Chondrocyte (in vitro differentiated cells): ENCODE data around the gene FLNB. TPM values are rescaled to one million over a fixed set of nuclear protein-coding genes. Genes with fewer than 3 reads are reported as not detected.

ENCODE experiments used
- DNase-seq: peaks from one replicate; pipeline ENCODE4 v3.0.0; 2021; ENCODE audit warnings: mixed read lengths, low spot score
- H3K27ac Mint-ChIP-seq: one replicate; pipeline ENCODE4 v1.8.0; 2021; ENCODE audit warnings: mild to moderate bottlenecking, moderate library complexity, mixed read lengths; ENCODE audit not compliant: unreplicated experiment
- H3K27me3 Mint-ChIP-seq: 2 replicates; pipeline ENCODE4 v1.8.0; 2021; ENCODE audit warnings: low read depth, mixed read lengths
- H3K36me3 Mint-ChIP-seq: 2 replicates; pipeline ENCODE4 v1.8.0; 2021; ENCODE audit warnings: low read depth, mixed read lengths
- H3K4me1 Mint-ChIP-seq: 2 replicates; pipeline ENCODE4 v1.8.0; 2021; ENCODE audit warnings: low read depth, mild to moderate bottlenecking, mixed read lengths
- H3K4me3 Mint-ChIP-seq: one replicate; pipeline ENCODE4 v1.8.0; 2021; ENCODE audit warnings: mild to moderate bottlenecking, moderate library complexity, mixed read lengths; ENCODE audit not compliant: unreplicated experiment
- H3K9me3 Mint-ChIP-seq: 2 replicates; pipeline ENCODE4 v1.8.0; 2021; ENCODE audit warnings: low read depth, mixed read lengths
- CTCF ChIP-seq: fragments of 200-600 bp; sonication (generic); IDR thresholded peaks from 2 replicates; pipeline ENCODE4 v1.5.0; 2021; ENCODE audit warnings: antibody characterized with exemption, mild to moderate bottlenecking, moderate library complexity
- total RNA-seq: library from RNA; stranded (reverse); gene quantifications from 3 replicates; pipeline ENCODE4 v1.2.1, GENCODE V29; 2021

FLNB gene
- total RNA-seq, 1 donor from 2014 or later: 70.2 TPM

- H3K4me1 Mint-ChIP-seq: peaks cover 11% of the 10 kb centered on the region
- peaks cover 17% of the 10 kb centered on the region for H3K36me3 Mint-ChIP-seq
- no peak for TF ChIP-seq CTCF
- DNase-seq: no peak
- H3K4me3 Mint-ChIP-seq: no peak overlapping the region
- peaks cover 3% of the 10 kb centered on the region for H3K9me3 Mint-ChIP-seq
- no peaks in the 10 kb centered on the region for H3K27me3 Mint-ChIP-seq
- peak overlapping the region; percentile 27 for H3K27ac Mint-ChIP-seq
These were observed 87.4 kb downstream of the FLNB start for GRCh38 chr3:58095603-58096138.

DNA sequence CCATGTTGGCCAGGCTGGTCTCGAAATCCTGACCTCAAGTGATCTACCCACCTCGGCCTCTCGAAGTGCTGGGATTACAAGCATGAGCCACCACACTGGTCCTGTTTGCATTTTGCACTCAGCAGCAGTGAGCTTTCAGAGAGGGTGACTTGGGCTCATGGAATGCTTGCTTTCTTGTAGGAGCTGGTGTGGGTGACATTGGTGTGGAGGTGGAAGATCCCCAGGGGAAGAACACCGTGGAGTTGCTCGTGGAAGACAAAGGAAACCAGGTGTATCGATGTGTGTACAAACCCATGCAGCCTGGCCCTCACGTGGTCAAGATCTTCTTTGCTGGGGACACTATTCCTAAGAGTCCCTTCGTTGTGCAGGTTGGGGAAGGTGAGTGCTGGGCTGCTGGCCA, 90.3 kb downstream of the FLNB start:
- H3K9me3 Mint-ChIP-seq: peaks cover 3% of the 10 kb centered on the region
- DNase-seq: no peak
- H3K4me1 Mint-ChIP-seq: peaks cover 18% of the 10 kb centered on the region
- no peak overlapping the region for H3K27ac Mint-ChIP-seq
- peaks cover 25% of the 10 kb centered on the region for H3K36me3 Mint-ChIP-seq
- H3K27me3 Mint-ChIP-seq: no peaks in the 10 kb centered on the region
- H3K4me3 Mint-ChIP-seq: no peak overlapping the region
- TF ChIP-seq CTCF: no peak

- no peak overlapping the region for H3K27ac Mint-ChIP-seq
These were observed 91.6 kb downstream of the FLNB start for GRCh38 chr3:58099865-58100264.

GRCh38 chr3:58101499-58102389, 93.5 kb downstream of the FLNB start:
- Mint-ChIP-seq H3K4me3 (no peak overlapping the region), H3K9me3 (no peaks in the 10 kb centered on the region), H3K27ac (no peak overlapping the region), H3K27me3 (no peaks in the 10 kb centered on the region), H3K36me3 (peaks cover 20% of the 10 kb centered on the region), H3K4me1 (peaks cover 14% of the 10 kb centered on the region)
- no peak for DNase-seq
- TF ChIP-seq CTCF: no peak

More at GRCh38 chr3:58099865-58100264, 91.6 kb downstream of the FLNB start:
- peaks cover 21% of the 10 kb centered on the region for H3K4me1 Mint-ChIP-seq
- H3K9me3 Mint-ChIP-seq: no peaks in the 10 kb centered on the region
- no peak for DNase-seq
- no peak for TF ChIP-seq CTCF
- H3K4me3 Mint-ChIP-seq: no peak overlapping the region
- peaks cover 25% of the 10 kb centered on the region for H3K36me3 Mint-ChIP-seq
- H3K27me3 Mint-ChIP-seq: no peaks in the 10 kb centered on the region

DNA sequence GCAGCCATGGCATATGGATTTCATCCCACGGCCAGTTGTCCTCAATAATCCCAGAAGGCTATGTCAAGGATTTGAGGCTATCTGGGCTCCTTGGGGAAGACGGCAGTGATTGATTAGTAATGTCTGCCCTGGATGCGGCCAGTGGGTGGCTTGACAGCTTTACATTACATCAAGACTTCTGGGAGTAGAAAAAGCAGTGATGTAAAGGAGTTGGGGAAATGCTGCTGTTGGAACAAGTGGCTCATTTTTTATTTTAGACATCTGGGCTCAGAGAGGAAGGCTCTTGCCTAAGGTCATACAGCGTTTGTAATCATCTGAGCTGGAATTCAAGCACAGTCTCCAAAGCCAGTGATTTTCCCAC, 94.1 kb downstream of the FLNB start:
- Mint-ChIP-seq H3K9me3 (no peaks in the 10 kb centered on the region), H3K4me3 (no peak overlapping the region), H3K27me3 (no peaks in the 10 kb centered on the region), H3K36me3 (peaks cover 23% of the 10 kb centered on the region), H3K4me1 (peaks cover 14% of the 10 kb centered on the region), H3K27ac (no peak overlapping the region)
- no peak for DNase-seq
- no peak for TF ChIP-seq CTCF
